Measurements from ENCODE around the gene DCAF5.

Gene DCAF5

DNA sequence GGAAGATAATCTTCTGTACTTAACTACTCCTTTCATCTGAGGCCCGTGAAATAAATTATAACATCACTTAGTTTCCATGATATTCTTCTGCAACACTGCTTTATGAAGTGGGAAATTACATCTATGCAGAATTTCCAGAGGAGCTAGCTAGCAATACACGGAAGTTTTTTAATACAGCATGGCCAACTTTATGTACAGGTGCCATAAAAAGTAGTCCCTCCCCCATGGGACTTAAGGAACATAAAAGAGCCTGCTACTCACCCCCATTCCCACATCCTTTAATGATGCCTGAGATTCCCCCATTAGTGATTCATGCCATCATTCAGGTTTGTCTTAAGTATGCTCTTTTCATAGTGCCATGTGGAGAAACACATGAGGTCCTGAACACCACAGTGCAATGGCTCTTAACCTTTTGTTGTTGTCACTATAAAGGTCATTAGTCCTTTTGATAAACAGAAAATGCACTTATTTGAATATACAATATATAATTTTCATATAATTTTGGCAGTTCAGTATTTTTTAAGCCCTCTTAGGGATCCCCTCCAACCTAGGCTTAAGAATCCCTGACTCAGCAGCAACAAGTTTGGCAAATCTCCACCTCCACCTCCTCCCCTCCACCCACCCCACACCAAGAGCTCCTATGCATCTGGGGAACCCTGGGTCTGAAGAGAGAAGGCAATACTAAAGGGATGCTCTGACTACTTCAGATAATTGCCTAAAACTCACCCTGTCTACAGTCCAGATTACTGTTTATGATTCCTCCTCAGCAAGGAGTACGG is 37.3 kb downstream of the DCAF5 start:
- Histone ChIP-seq H3K9me3 (replicated peaks; ENCODE audit: insufficient read depth, low read length) (no peaks in the 10 kb centered on the region), H3K79me2 (ENCODE audit: low read length) (no peaks in the 10 kb centered on the region), H3K36me3 (replicated peaks; ENCODE audit: insufficient read depth, low read length) (no peaks in the 10 kb centered on the region), H3K4me2 (ENCODE audit: low read depth, low read length) (no peak overlapping the region), H3K9ac (ENCODE audit: low read length) (no peak overlapping the region), H4K20me1 (ENCODE audit: insufficient read depth, low read length) (no peaks in the 10 kb centered on the region), H3K9me2 (replicated peaks; ENCODE audit: insufficient read depth, low read length) (no peaks in the 10 kb centered on the region), H3F3A (ENCODE audit: insufficient read depth, low read length) (no peaks in the 10 kb centered on the region), H2AFZ (ENCODE audit: low read length) (no peak overlapping the region), H3K4me3 (ENCODE audit: low read length) (no peak overlapping the region), H3K27me3 (replicated peaks; ENCODE audit: insufficient read depth, low read length) (no peaks in the 10 kb centered on the region), H3K4me1 (ENCODE audit: low read length) (no peaks in the 10 kb centered on the region), H3K27ac (ENCODE audit: low read length) (no peak overlapping the region)
- no peak for DNase-seq
- TF ChIP-seq, protein P1, sequence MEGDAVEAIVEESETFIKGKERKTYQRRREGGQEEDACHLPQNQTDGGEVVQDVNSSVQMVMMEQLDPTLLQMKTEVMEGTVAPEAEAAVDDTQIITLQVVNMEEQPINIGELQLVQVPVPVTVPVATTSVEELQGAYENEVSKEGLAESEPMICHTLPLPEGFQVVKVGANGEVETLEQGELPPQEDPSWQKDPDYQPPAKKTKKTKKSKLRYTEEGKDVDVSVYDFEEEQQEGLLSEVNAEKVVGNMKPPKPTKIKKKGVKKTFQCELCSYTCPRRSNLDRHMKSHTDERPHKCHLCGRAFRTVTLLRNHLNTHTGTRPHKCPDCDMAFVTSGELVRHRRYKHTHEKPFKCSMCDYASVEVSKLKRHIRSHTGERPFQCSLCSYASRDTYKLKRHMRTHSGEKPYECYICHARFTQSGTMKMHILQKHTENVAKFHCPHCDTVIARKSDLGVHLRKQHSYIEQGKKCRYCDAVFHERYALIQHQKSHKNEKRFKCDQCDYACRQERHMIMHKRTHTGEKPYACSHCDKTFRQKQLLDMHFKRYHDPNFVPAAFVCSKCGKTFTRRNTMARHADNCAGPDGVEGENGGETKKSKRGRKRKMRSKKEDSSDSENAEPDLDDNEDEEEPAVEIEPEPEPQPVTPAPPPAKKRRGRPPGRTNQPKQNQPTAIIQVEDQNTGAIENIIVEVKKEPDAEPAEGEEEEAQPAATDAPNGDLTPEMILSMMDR (IDR thresholded peaks at IDR 0.05; ENCODE audit: low read length): no peak
- TF ChIP-seq EZH2 (optimal IDR thresholded peaks at IDR 0.05; ENCODE audit: low read depth, low read length) (no peak), EZH2phosphoT487 (IDR thresholded peaks at IDR 0.05; ENCODE audit: low read length) (no peak)

DNA sequence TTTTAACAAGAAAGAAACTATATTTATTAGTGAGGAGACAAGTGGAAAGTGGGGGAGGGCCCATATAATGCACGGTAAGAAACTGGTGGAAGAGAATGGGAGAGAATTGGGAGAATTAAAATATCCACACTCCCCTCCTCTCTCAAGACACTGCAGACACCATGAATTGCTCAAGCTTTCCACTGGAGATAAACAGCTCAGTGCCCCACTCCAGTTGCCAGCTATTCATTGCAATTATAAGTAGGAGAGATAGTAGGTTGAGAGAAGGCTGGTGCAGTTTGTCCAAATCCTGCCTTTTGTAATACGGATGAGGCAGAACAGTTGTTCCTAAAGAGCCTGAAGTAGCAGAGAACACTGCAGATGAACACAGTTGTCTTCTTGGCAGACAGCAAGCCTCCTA is 38.2 kb downstream of the DCAF5 start:
- Histone ChIP-seq H3K4me2 (ENCODE audit: low read depth, low read length) (no peak overlapping the region), H2AFZ (ENCODE audit: low read length) (no peak overlapping the region), H3K27me3 (replicated peaks; ENCODE audit: insufficient read depth, low read length) (no peaks in the 10 kb centered on the region), H3K27ac (ENCODE audit: low read length) (no peak overlapping the region), H3K9ac (ENCODE audit: low read length) (no peak overlapping the region), H3K36me3 (replicated peaks; ENCODE audit: insufficient read depth, low read length) (no peaks in the 10 kb centered on the region), H3K79me2 (ENCODE audit: low read length) (no peaks in the 10 kb centered on the region), H3K9me3 (replicated peaks; ENCODE audit: insufficient read depth, low read length) (no peaks in the 10 kb centered on the region), H3K4me3 (ENCODE audit: low read length) (no peak overlapping the region), H3K9me2 (replicated peaks; ENCODE audit: insufficient read depth, low read length) (no peaks in the 10 kb centered on the region), H4K20me1 (ENCODE audit: insufficient read depth, low read length) (no peaks in the 10 kb centered on the region), H3F3A (ENCODE audit: insufficient read depth, low read length) (no peaks in the 10 kb centered on the region), H3K4me1 (ENCODE audit: low read length) (no peaks in the 10 kb centered on the region)
- TF ChIP-seq, protein P1 (IDR thresholded peaks at IDR 0.05; ENCODE audit: low read length): no peak
- TF ChIP-seq EZH2phosphoT487 (IDR thresholded peaks at IDR 0.05; ENCODE audit: low read length) (no peak), EZH2 (optimal IDR thresholded peaks at IDR 0.05; ENCODE audit: low read depth, low read length) (no peak)
- DNase-seq: no peak

- H3K9me3 ChIP-seq (replicated peaks; ENCODE audit: insufficient read depth, low read length): no peaks in the 10 kb centered on the region
- H3F3A ChIP-seq (ENCODE audit: insufficient read depth, low read length): no peaks in the 10 kb centered on the region
- no peaks in the 10 kb centered on the region for H3K27me3 ChIP-seq (replicated peaks; ENCODE audit: insufficient read depth, low read length)
- no peak overlapping the region for H2AFZ ChIP-seq (ENCODE audit: low read length)
- no peaks in the 10 kb centered on the region for H3K9me2 ChIP-seq (replicated peaks; ENCODE audit: insufficient read depth, low read length)
- H3K36me3 ChIP-seq (replicated peaks; ENCODE audit: insufficient read depth, low read length): no peaks in the 10 kb centered on the region
- TF ChIP-seq, protein P1 (IDR thresholded peaks at IDR 0.05; ENCODE audit: low read length): no peak
- no peak for TF ChIP-seq EZH2phosphoT487 (IDR thresholded peaks at IDR 0.05; ENCODE audit: low read length)
- no peak for TF ChIP-seq EZH2 (optimal IDR thresholded peaks at IDR 0.05; ENCODE audit: low read depth, low read length)
- H3K79me2 ChIP-seq (ENCODE audit: low read length): no peaks in the 10 kb centered on the region
- no peak overlapping the region for H3K27ac ChIP-seq (ENCODE audit: low read length)
- no peak overlapping the region for H3K4me3 ChIP-seq (ENCODE audit: low read length)
- no peak overlapping the region for H3K4me2 ChIP-seq (ENCODE audit: low read depth, low read length)
- DNase-seq: no peak
- H3K9ac ChIP-seq (ENCODE audit: low read length): no peak overlapping the region
- H3K4me1 ChIP-seq (ENCODE audit: low read length): no peaks in the 10 kb centered on the region
- H4K20me1 ChIP-seq (ENCODE audit: insufficient read depth, low read length): no peaks in the 10 kb centered on the region
Observed at GRCh38 chr14:69108358-69108757, 44.6 kb downstream of the DCAF5 start.

Data from MM.1S (cell line).